ENCODE results near the gene FRMD5. TPM values are rescaled to one million over a fixed set of nuclear protein-coding genes. Genes with fewer than 3 reads are reported as not detected.
A peak's percentile ranks its signal among the peaks of the same experiment; 100 is the strongest.

Gene FRMD5
- total RNA-seq, 4 donors from 2014 or later = 0.15 to 2.5 (median 0.29) TPM

GRCh38 chr15:43895586-43895985 lies 299.5 kb downstream of the FRMD5 start:
- intact Hi-C loops (cut with DNase I; ENCODE audit: low total_unique reads) = no loop called here
- DNase-seq (ENCODE audit: low spot score in 2 of 2) = no peak
- 39 to 47% methylated on average over 5 of the region's 5 CpGs for WGBS, 2 donors
- TF ChIP-seq POLR2A (IDR thresholded peaks at IDR 0.05) (no peak), CTCF (IDR thresholded peaks at IDR 0.05) (no peak)
- no peak overlapping the region for H3K4me3 ChIP-seq (ENCODE audit: low read depth, poor library complexity, severe bottlenecking)

GRCh38 chr15:43893956-43894355 lies 301.1 kb downstream of the FRMD5 start:
- 73 to 78% methylated on average over 1 of the region's 1 CpG for WGBS, 2 donors
- no peak for DNase-seq (ENCODE audit: low spot score in 2 of 2)
- H3K4me3 ChIP-seq (ENCODE audit: low read depth, poor library complexity, severe bottlenecking) = no peak overlapping the region
- TF ChIP-seq CTCF (IDR thresholded peaks at IDR 0.05) = no peak
- TF ChIP-seq POLR2A (IDR thresholded peaks at IDR 0.05) = no peak
- intact Hi-C loops (cut with DNase I; ENCODE audit: low total_unique reads) = no loop called here

GRCh38 chr15:43889042-43889441 lies 306.0 kb downstream of the FRMD5 start:
- H3K4me3 ChIP-seq (ENCODE audit: low read depth, poor library complexity, severe bottlenecking) = no peak overlapping the region
- no peak for TF ChIP-seq POLR2A (IDR thresholded peaks at IDR 0.05)
- no peak for TF ChIP-seq CTCF (IDR thresholded peaks at IDR 0.05)
- intact Hi-C loops (cut with DNase I; ENCODE audit: low total_unique reads) = no loop called here
- no peak for DNase-seq (ENCODE audit: low spot score in 2 of 2)
- WGBS, 2 donors = 91 to 92% methylated on average over 3 of the region's 3 CpGs

GRCh38 chr15:43887901-43888300 lies 307.2 kb downstream of the FRMD5 start:
- no peak for DNase-seq (ENCODE audit: low spot score in 2 of 2)
- 87 to 92% methylated on average over 5 of the region's 5 CpGs for whole genome bisulfite sequencing, 2 donors
- TF ChIP-seq POLR2A (IDR thresholded peaks at IDR 0.05) = no peak
- TF ChIP-seq CTCF (IDR thresholded peaks at IDR 0.05) = no peak

GRCh38 chr15:43886558-43886957 lies 308.5 kb downstream of the FRMD5 start:
- TF ChIP-seq CTCF (IDR thresholded peaks at IDR 0.05) (no peak), POLR2A (IDR thresholded peaks at IDR 0.05) (no peak)
- no peak for DNase-seq (ENCODE audit: low spot score in 2 of 2)
- intact Hi-C loops (cut with DNase I; ENCODE audit: low total_unique reads) = no loop called here
- WGBS, 2 donors = 54 to 77% methylated on average over 4 of the region's 4 CpGs
- no peak overlapping the region for H3K4me3 ChIP-seq (ENCODE audit: low read depth, poor library complexity, severe bottlenecking)

More at GRCh38 chr15:43887901-43888300, 307.2 kb downstream of the FRMD5 start:
- intact Hi-C loops (cut with DNase I; ENCODE audit: low total_unique reads) = no loop called here
- no peak overlapping the region for H3K4me3 ChIP-seq (ENCODE audit: low read depth, poor library complexity, severe bottlenecking)

GRCh38 chr15:43883571-43883970 lies 311.5 kb downstream of the FRMD5 start:
- DNase-seq (ENCODE audit: low spot score in 2 of 2) = peak in 1 of 2 donors; percentile 72
- whole genome bisulfite sequencing, 2 donors = 98 to 100% methylated on average over 3 of the region's 3 CpGs
- H3K4me3 ChIP-seq (ENCODE audit: low read depth, poor library complexity, severe bottlenecking) = no peak overlapping the region
- intact Hi-C loops (cut with DNase I; ENCODE audit: low total_unique reads) = no loop called here
- TF ChIP-seq POLR2A (IDR thresholded peaks at IDR 0.05) = no peak
- no peak for TF ChIP-seq CTCF (IDR thresholded peaks at IDR 0.05)

All from lower leg skin (tissue), 4 donors.